GM19351 (cell line): ENCODE measurements around the gene CRISPLD2.

Source experiments
- ATAC-seq: cut with Tn5 transposase; IDR thresholded peaks from one replicate; pipeline ENCODE4 v1.9.1; 2021; ENCODE audit warnings: mild to moderate bottlenecking, moderate library complexity; ENCODE audit not compliant: unreplicated experiment

CRISPLD2 gene

GRCh38 chr16:84838383-84838948 is 18.7 kb downstream of the CRISPLD2 start:
- no peak for ATAC-seq

DNA sequence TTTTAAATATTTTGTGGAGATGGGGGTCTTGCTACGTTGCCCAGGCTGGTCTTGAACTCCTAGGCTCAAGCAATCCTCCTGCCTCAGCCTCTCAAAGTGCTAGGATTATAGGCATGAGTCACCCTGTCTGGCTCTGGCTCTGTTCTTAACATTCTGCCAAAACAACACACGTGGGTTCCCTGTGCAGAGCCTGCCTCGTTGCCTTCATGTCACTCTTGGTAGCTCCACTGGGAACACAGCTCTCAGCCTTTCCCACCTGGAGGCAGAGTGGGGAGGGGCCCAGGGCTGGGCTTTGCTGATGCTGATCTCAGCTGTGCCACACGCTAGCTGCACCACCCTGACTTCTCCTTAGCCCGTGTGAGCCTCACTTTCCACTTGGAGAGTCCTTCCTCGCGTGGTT is 19.3 kb downstream of the CRISPLD2 start:
- no peak for ATAC-seq

DNA sequence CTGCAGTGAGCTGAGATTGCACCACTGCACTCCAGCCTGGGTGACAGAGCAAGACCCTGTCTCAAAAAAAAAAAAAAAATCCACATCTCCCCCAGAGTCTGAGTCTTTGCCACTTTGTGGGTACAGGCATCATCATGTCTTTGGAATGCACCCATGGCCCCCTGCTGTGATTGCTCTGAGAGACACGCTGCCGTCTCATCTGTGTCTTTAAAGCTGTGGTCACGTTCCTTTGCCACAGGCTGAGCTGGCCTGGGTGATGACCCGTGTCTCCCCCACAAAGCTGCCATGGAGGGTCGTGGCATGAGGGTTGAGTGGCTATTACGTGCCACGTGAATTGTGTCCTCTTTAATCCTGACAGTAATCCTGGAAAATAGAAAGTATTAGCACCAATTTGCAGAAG is 20.2 kb downstream of the CRISPLD2 start:
- no peak for ATAC-seq

- ATAC-seq, result no peak
Measured at GRCh38 chr16:84840687-84841627, 21.2 kb downstream of the CRISPLD2 start.

GRCh38 chr16:84841787-84842300 is 22.1 kb downstream of the CRISPLD2 start:
- ATAC-seq, result no peak

- ATAC-seq, result no peak
Measured at GRCh38 chr16:84842516-84843148, 22.8 kb downstream of the CRISPLD2 start.

- ATAC-seq, result no peak
Measured at GRCh38 chr16:84843149-84844048, 23.6 kb downstream of the CRISPLD2 start.

DNA sequence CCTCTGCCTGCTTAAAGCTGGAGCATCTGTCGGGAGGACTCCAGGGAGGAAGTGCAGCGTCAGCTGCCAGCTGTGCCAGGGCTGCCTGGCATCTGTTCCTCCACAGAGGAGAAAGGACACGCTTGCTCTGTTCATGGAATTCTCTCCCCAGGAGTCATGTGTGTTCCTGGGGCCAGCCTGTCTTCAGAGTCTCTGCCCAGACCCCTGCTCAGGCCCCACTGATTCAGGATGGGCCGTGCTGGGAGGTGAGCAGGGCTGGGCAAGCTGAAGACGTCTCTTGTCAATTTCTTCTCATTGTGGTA is 24.2 kb downstream of the CRISPLD2 start:
- no peak for ATAC-seq

DNA sequence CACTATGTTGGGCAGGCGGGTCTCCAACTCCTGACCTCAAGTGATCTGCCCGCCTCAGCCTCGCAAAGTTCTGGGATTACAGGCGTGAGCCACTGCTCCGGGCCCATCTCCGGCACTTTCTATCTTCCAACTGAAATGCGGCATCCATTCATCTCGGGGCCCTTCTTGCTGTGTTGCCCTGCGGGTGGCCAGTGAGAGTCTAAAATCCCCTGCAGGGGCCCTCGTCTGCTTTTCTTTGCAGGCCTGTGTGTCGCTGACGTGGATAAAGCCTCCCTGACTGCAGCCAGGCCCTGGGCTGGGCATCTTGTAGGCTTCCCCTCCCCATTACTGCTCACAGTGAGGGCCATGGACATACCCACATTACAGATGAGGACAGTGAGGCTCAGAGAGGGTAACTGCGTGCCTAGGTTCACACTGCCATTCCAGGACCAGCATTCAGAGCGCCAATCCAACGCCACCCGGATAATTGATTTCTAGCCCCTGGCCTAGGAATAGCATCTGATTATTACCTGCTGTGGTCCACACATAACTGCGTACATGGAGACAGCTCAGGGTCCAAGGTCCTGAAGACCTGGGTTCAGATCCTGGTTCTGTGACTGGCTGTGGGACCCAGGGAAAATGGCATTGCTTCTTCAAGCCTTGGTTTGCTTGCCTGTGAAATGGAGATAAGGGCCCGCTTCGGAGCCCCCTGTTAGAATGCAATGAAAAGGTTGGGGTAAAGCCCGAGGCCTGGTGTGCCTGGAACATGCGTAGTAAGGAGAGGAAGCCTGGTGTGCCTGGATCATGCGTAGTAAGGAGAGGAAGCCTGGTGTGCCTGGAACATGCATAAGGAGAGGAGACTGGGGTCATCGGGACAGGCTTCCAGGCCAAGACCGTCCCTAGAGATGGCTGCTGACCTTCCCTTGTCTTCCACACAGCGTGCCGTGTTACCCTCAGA is 25.0 kb downstream of the CRISPLD2 start:
- ATAC-seq, result no peak

GRCh38 chr16:84845496-84846002 is 25.8 kb downstream of the CRISPLD2 start:
- no peak for ATAC-seq

DNA sequence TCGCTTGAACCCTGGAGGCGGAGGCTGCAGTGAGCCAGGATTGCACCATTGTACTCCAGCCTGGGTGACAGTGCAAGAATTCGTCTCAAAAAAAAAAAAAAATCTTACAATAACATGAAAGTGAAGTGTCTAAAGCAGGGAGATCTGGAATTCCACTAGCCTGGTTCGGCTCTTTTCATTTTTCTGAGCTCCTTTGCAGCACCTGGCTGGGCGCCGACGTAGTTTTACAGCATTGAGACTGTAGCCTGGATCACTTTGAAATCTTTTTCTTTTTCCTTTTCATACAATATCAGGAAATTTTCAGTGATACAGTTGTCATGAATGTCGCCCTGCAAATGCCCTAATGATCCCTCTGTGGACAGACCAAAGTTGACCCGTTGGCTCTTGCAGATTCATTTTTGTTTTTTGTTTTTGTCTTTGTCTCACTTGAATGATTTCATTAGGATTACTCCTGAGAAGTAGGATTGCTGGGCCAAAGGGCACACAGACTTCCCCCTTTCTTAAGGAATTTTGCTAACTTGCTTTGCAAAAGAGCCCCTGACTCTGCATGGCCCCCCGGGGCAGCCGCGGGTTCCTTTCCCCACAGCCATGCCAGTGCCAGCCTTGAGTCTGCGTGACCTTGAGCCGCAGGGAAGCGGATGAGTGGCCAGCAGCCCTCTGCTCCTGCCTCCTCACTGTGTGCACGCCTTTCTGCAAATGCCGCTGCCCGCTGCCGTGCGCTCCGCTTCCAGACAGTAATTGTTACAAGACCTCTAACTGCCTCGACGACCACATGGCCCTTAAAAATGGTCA is 28.0 kb downstream of the CRISPLD2 start:
- no peak for ATAC-seq

GRCh38 chr16:84848986-84849634 is 29.3 kb downstream of the CRISPLD2 start:
- no peak for ATAC-seq

- ATAC-seq, result no peak
Measured at GRCh38 chr16:84849751-84850150, 30.0 kb downstream of the CRISPLD2 start.

- ATAC-seq, result no peak
Measured at GRCh38 chr16:84850714-84851113, 30.9 kb downstream of the CRISPLD2 start.

GRCh38 chr16:84851192-84852127 is 31.7 kb downstream of the CRISPLD2 start:
- ATAC-seq, result no peak

- ATAC-seq, result no peak
Measured at GRCh38 chr16:84853534-84853933, 33.7 kb downstream of the CRISPLD2 start.

- ATAC-seq, result no peak
Measured at GRCh38 chr16:84854759-84855158, 35.0 kb downstream of the CRISPLD2 start.
